ENCODE measurements around the gene IQSEC1. TPM values are rescaled to one million over a fixed set of nuclear protein-coding genes. Genes with fewer than 3 reads are reported as not detected.

IQSEC1 gene
- total and polyA plus RNA-seq, 7 donors: 2.5 to 39.1 (median 23.9) TPM

GRCh38 chr3:13092621-13093617 lies 19.7 kb upstream of the IQSEC1 start:
- Histone ChIP-seq H3K36me3 (no peaks in the 10 kb centered on the region), H3K4me1 (peaks cover 0 to 10% (median 7%) of the 10 kb centered on the region in 4 donors), H3K27me3 (peaks cover 0 to 7% (median 0%) of the 10 kb centered on the region in 3 donors), H3K4me3 (no peak overlapping the region), H3K9me3 (no peaks in the 10 kb centered on the region), H3K27ac (no peak overlapping the region)
- WGBS, 2 donors: 56 to 67% methylated on average over 23 of the region's 23 CpGs
- peak; percentile 79 for DNase-seq
- TF ChIP-seq POLR2AphosphoS5 (IDR thresholded peaks at IDR 0.05) (no peak), EP300 (IDR thresholded peaks at IDR 0.05) (no peak), CTCF (IDR thresholded peaks at IDR 0.05) (no peak)
- intact Hi-C loops (cut with DNase I): loop anchor here (1.0 kb wide), 2 partner anchors 358 to 556 kb away; no protein-coding TSS in a partner anchor

- H3K4me3 ChIP-seq: no peak overlapping the region
- H3K27me3 ChIP-seq: peaks cover 0 to 7% (median 0%) of the 10 kb centered on the region in 3 donors
- no peaks in the 10 kb centered on the region for H3K36me3 ChIP-seq
- peak; percentile 90 for DNase-seq
- peaks cover 0 to 10% (median 7%) of the 10 kb centered on the region in 4 donors for H3K4me1 ChIP-seq
- no peaks in the 10 kb centered on the region for H3K9me3 ChIP-seq
- intact Hi-C loops (cut with DNase I): loop anchor here (1.0 kb wide), 2 partner anchors 359 to 557 kb away; no protein-coding TSS in a partner anchor
- 34% methylated on average over 20 of the region's 20 CpGs for WGBS, 2 donors
- TF ChIP-seq POLR2AphosphoS5 (IDR thresholded peaks at IDR 0.05): no peak
- TF ChIP-seq EP300 (IDR thresholded peaks at IDR 0.05): no peak
- peak; percentile 66 to 94 (median 87) for TF ChIP-seq CTCF (IDR thresholded peaks at IDR 0.05)
- TF ChIP-seq POLR2A (IDR thresholded peaks at IDR 0.05): no peak
- no peak overlapping the region for H3K27ac ChIP-seq
Measured at GRCh38 chr3:13091898-13092611, 18.8 kb upstream of the IQSEC1 start.

GRCh38 chr3:13088028-13089006 lies 15.1 kb upstream of the IQSEC1 start:
- no peak for TF ChIP-seq EP300 (IDR thresholded peaks at IDR 0.05)
- no peak for TF ChIP-seq POLR2A (IDR thresholded peaks at IDR 0.05)
- no peak for TF ChIP-seq POLR2AphosphoS5 (IDR thresholded peaks at IDR 0.05)
- no peak for TF ChIP-seq CTCF (IDR thresholded peaks at IDR 0.05)
- Histone ChIP-seq H3K36me3 (no peaks in the 10 kb centered on the region), H3K27me3 (no peaks in the 10 kb centered on the region), H3K27ac (no peak overlapping the region), H3K4me3 (no peak overlapping the region), H3K4me1 (peaks cover 0 to 10% (median 7%) of the 10 kb centered on the region in 4 donors), H3K9me3 (no peaks in the 10 kb centered on the region)
- DNase-seq: no peak
- intact Hi-C loops (cut with DNase I): no loop called here
- WGBS, 2 donors: 66 to 79% methylated on average over 14 of the region's 14 CpGs

GRCh38 chr3:13087320-13087990 lies 14.2 kb upstream of the IQSEC1 start:
- Histone ChIP-seq H3K27ac (no peak overlapping the region), H3K36me3 (no peaks in the 10 kb centered on the region), H3K4me3 (no peak overlapping the region), H3K27me3 (no peaks in the 10 kb centered on the region), H3K9me3 (no peaks in the 10 kb centered on the region), H3K4me1 (peaks cover 0 to 8% (median 5%) of the 10 kb centered on the region in 4 donors)
- WGBS, 2 donors: 55 to 56% methylated on average over 11 of the region's 11 CpGs
- DNase-seq: no peak
- TF ChIP-seq CTCF (IDR thresholded peaks at IDR 0.05) (no peak), POLR2AphosphoS5 (IDR thresholded peaks at IDR 0.05) (no peak), POLR2A (IDR thresholded peaks at IDR 0.05) (no peak)
- intact Hi-C loops (cut with DNase I): no loop called here

Measured in sigmoid colon (tissue), 7 donors.